GM12865 (cell line): ENCODE results near the gene IQGAP2.

Experiments used
- DNase-seq: peaks from one replicate; pipeline ENCODE4 v3.0.0; 2010; ENCODE audit warnings: low read depth
- H3K4me3 ChIP-seq: 2 replicates; pipeline ENCODE4 v1.5.1; 2011; ENCODE audit warnings: mild to moderate bottlenecking, low read depth, low read length, control low read depth
- CTCF ChIP-seq: IDR thresholded peaks from 2 replicates; pipeline ENCODE4 v1.5.1; 2011; ENCODE audit warnings: low read length, control low read depth, low read depth, inconsistent platforms; ENCODE audit not compliant: insufficient read depth; ENCODE audit errors: missing control alignments

The IQGAP2 gene

GRCh38 chr5:76402886-76403765, at the start of gene IQGAP2:
Gene IQGAP2 (plus strand): TSS chr5:76403285. CDS start chr5:76403546, 261 bp downstream.
- H3K4me3 ChIP-seq: peak within 1 kb of the TSS; percentile 64
- TF ChIP-seq CTCF: peak; percentile 83
- peak; percentile 90 for DNase-seq

GRCh38 chr5:76356887-76357286, 46.2 kb upstream of the IQGAP2 start:
- TF ChIP-seq CTCF: no peak
- H3K4me3 ChIP-seq: no peak overlapping the region
- no peak for DNase-seq

DNA sequence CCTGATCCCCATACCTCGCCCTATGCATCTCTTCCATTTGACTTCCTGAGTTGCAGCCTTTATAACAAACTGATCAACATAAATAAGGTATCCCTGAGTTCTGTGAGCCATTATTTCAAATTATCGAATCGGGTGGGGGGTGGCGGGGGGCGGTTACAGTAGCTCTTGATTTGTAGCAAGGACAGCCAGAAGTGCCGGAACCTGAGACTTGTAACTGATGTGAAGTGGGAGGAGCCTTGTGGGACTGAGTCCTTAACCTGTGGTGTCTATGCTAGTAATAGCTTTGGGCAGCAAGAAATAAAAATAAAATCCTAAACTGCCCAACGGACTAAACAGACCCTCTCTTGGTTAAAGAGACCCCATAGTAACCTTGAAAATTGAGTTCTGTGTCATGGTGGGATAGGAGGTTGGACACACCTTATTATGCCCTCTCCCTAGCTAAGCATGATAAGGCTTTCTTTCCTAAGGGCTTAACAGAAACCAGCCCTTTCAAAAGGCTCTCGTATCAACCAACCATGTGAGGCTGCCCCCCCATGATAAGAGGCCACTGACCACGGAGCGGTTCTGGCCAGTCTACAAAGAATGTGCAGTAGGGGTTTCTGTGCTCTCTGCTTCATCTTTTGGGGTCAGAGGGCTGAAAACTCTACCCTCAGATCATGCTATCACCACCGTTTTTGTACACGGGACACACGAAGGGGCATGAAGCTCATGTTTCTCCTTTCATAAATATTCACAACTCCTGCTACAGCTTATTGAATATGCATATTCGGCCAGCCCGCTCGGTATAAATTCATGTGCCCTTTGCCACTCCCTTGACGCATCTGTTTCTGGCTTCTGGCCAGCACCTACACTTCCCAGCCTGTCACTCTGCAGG, 39.5 kb upstream of the IQGAP2 start:
- no peak for DNase-seq
- no peak for TF ChIP-seq CTCF
- H3K4me3 ChIP-seq: no peak overlapping the region

- DNase-seq: no peak
- TF ChIP-seq CTCF: no peak
These were observed 38.9 kb upstream of the IQGAP2 start for GRCh38 chr5:76364226-76364589.

GRCh38 chr5:76365561-76365960, 37.5 kb upstream of the IQGAP2 start:
- DNase-seq: no peak
- H3K4me3 ChIP-seq: no peak overlapping the region
- TF ChIP-seq CTCF: no peak

More at GRCh38 chr5:76364226-76364589, 38.9 kb upstream of the IQGAP2 start:
- H3K4me3 ChIP-seq: no peak overlapping the region

GRCh38 chr5:76366596-76366995, 36.5 kb upstream of the IQGAP2 start:
- no peak for TF ChIP-seq CTCF
- no peak overlapping the region for H3K4me3 ChIP-seq
- no peak for DNase-seq
